GM12878 (cell line): ENCODE results near the gene ADAMTS7. TPM values are rescaled to one million over a fixed set of nuclear protein-coding genes. Genes with fewer than 3 reads are reported as not detected.

ENCODE experiments used
- ATAC-seq: fragments of 200-7000 bp; cut with Tn5 transposase; 3 replicates; pipeline ENCODE4 v1.9.1; 2020; ENCODE audit warnings: mild to moderate bottlenecking, moderate library complexity
- BruUV-seq: library from RNA; stranded (reverse); fragments of 400-500 nt; replicated peaks from 2 replicates; lab custom pipeline; 2021; lab: Mats Ljungman, UMichigan
- CTCF ChIA-PET: fragments of 300-600 bp; sonication (Branson Sonifier 250); formaldehyde crosslinking; extraction: SDS; loops from one replicate; lab custom pipeline; 2021; ENCODE audit warnings: inconsistent platforms; lab: Yijun Ruan, JAX
- POLR2A ChIA-PET: fragments of 350-600 bp; formaldehyde crosslinking; extraction: SDS; loops from one replicate; lab custom pipeline; 2021; ENCODE audit warnings: inconsistent platforms; lab: Charles Lee
- RAD21 ChIA-PET: fragments of 300-600 bp; sonication (Branson Sonifier 250); formaldehyde crosslinking; loops from one replicate; lab custom pipeline; 2023; ENCODE audit warnings: antibody characterized with exemption; ENCODE audit not compliant: unreplicated experiment; lab: Charles Lee
- SMC1A ChIA-PET: fragments of 300-600 bp; sonication (Branson Sonifier 250); formaldehyde crosslinking; loops from one replicate; lab custom pipeline; 2023; ENCODE audit not compliant: unreplicated experiment, uncharacterized antibody; lab: Charles Lee
- DNase-seq: peaks from one replicate; pipeline ENCODE4 v3.0.0-alpha.2; 2011; ENCODE audit warnings: low read depth, low spot score
- FAIRE-seq: peaks from 3 replicates; lab custom pipeline; 2011; peaks lifted over from hg19 to GRCh38; lab: Jason Lieb, UNC
- H2AFZ ChIP-seq: 2 replicates; pipeline ENCODE4 v1.6.0; 2011; ENCODE audit warnings: low read depth, low read length, control low read depth; ENCODE audit not compliant: control insufficient read depth
- H3K27ac ChIP-seq: 2 replicates; pipeline ENCODE4 v1.5.1; 2011; ENCODE audit warnings: control low read depth; ENCODE audit not compliant: control insufficient read depth, insufficient read depth
- H3K27me3 ChIP-seq, 2 experiments: replicated peaks in 1 of 2; 2 replicates each; pipeline versions ENCODE4 v1.6.0 to v1.6.1; 2011; ENCODE audit warnings: low read length in 1 of 2; ENCODE audit not compliant: control insufficient read depth in 2 of 2, insufficient read depth in 2 of 2
- H3K36me3 ChIP-seq, 2 experiments: 2 replicates each; pipeline ENCODE4 v1.5.1; 2011; ENCODE audit warnings: low read length in 1 of 2; ENCODE audit not compliant: control insufficient read depth in 2 of 2, insufficient read depth in 2 of 2
- H3K4me1 ChIP-seq: 2 replicates; pipeline ENCODE4 v1.6.1; 2011; ENCODE audit warnings: mild to moderate bottlenecking, low read length, moderate library complexity, mixed read lengths; ENCODE audit not compliant: control insufficient read depth, insufficient read depth
- H3K4me2 ChIP-seq: 2 replicates; pipeline ENCODE4 v1.6.0; 2011; ENCODE audit warnings: control low read depth; ENCODE audit not compliant: control insufficient read depth, insufficient read depth
- H3K4me3 ChIP-seq: fragments of 200-600 bp; sonication (generic); 2 replicates; pipeline ENCODE4 v1.5.1; 2016
- H3K79me2 ChIP-seq: 2 replicates; pipeline ENCODE4 v1.6.0; 2011; ENCODE audit warnings: low read length; ENCODE audit not compliant: control insufficient read depth, insufficient read depth
- H3K9ac ChIP-seq: 2 replicates; pipeline ENCODE4 v1.8.0; 2011; ENCODE audit warnings: low read length, control low read depth, mixed read lengths; ENCODE audit not compliant: control insufficient read depth, insufficient read depth
- H3K9me3 ChIP-seq: replicated peaks from 3 replicates; pipeline ENCODE4 v1.5.1; 2011; ENCODE audit warnings: mild to moderate bottlenecking, low read length; ENCODE audit not compliant: control insufficient read depth, insufficient read depth
- H4K20me1 ChIP-seq: 2 replicates; pipeline ENCODE4 v1.6.0; 2011; ENCODE audit not compliant: control insufficient read depth, insufficient read depth
- BMI1 ChIP-seq: fragments of 450-650 bp; IDR thresholded peaks from 2 replicates; pipeline ENCODE4 v1.6.1; 2016; ENCODE audit warnings: mild to moderate bottlenecking, moderate library complexity, borderline replicate concordance
- CEBPZ ChIP-seq: fragments of 150-350 bp; IDR thresholded peaks from 2 replicates; pipeline ENCODE4 v1.6.1; 2016; ENCODE audit warnings: low read depth, low read length
- KAT2A ChIP-seq: conservative IDR thresholded peaks from 2 replicates; pipeline ENCODE4 v1.6.1; 2011; ENCODE audit warnings: low read depth, low read length; ENCODE audit not compliant: control insufficient read depth
- TAF1 ChIP-seq: IDR thresholded peaks from 2 replicates; pipeline ENCODE4 v1.6.1; 2011; ENCODE audit warnings: mild to moderate bottlenecking, low read depth, low read length, borderline replicate concordance
- TCF7 ChIP-seq: IDR thresholded peaks from 2 replicates; pipeline ENCODE4 v1.6.1; 2014; ENCODE audit warnings: antibody characterized with exemption, borderline replicate concordance
- WGBS: methylation state at CpG from one replicate; pipeline ENCODE4 v1.1.6; 2016; ENCODE audit warnings: low lambda C conversion rate; ENCODE audit not compliant: insufficient replicate concordance, insufficient coverage; ENCODE audit errors: missing lambda C conversion rate; 5-methylcytosine and 5-hydroxymethylcytosine counted together
- in situ Hi-C: fragments of 300-500 bp; cut with MboI; formaldehyde crosslinking; loops from 9 replicates; pipeline ENCODE4 v1.14.3; 2018; ENCODE audit warnings: mixed read lengths
- intact Hi-C: fragments of 100-400 bp; cut with micrococcal nuclease; formaldehyde crosslinking; loops from one replicate; pipeline ENCODE4 v1.14.2; 2022; ENCODE audit not compliant: unreplicated experiment
- polyA plus RNA-seq, 11 experiments: library from polyadenylated mRNA; depleted of rRNA in 4 of 11; unstranded in 6 of 11; stranded (reverse) in 5 of 11; fragments of >200 nt; fragmentation: Nextera tagmentation in 4 of 11; fragmentation: Illumina TruSeq in 1 of 11; extraction: Ambion mirVana in 4 of 11; extraction: Trizol in 1 of 11; gene quantifications; 1 replicate in 1 of 11; 2 replicates in 10 of 11; pipeline versions ENCODE4 v1.2.1 to v1.2.3, GENCODE V29; 2011 to 2016; ENCODE audit warnings: inconsistent platforms in 2 of 11, missing spikeins in 2 of 11, low read depth in 1 of 11
- total RNA-seq, 4 experiments: library from RNA; depleted of rRNA in 3 of 4; stranded (reverse); fragments of >200 nt in 3 of 4; fragmentation: Illumina TruSeq in 1 of 4; extraction: Trizol in 1 of 4; gene quantifications; 2 replicates each; pipeline versions ENCODE4 v1.2.1 to v1.2.3, GENCODE V29; 2013 to 2021

Gene ADAMTS7
- total and polyA plus RNA-seq, 10 of the 15 experiments (the other 5 are each of a cell fraction or from before 2014, with no cell fraction given), result 0.03 to 0.28 (median 0.06) TPM; not detected in 6

GRCh38 chr15:78837131-78837530 is 25.9 kb upstream of the ADAMTS7 start:
- no peak for FAIRE-seq
- Histone ChIP-seq H3K4me3 (no peak overlapping the region), H4K20me1 (no peaks in the 10 kb centered on the region), H3K36me3 (no peaks in the 10 kb centered on the region), H3K4me2 (no peak overlapping the region), H3K79me2 (no peaks in the 10 kb centered on the region), H3K9me3 (no peaks in the 10 kb centered on the region), H3K9ac (no peak overlapping the region), H3K27ac (no peak overlapping the region), H3K4me1 (peaks cover 23% of the 10 kb centered on the region), H3K27me3 (no peaks in the 10 kb centered on the region), H2AFZ (no peak overlapping the region)
- ChIA-PET POLR2A (interaction anchor here (0.6 kb wide), 1 partner anchor 11 kb away, joined by 3 read pairs; no protein-coding TSS in a partner anchor), RAD21 (interaction anchor here (1.0 kb wide), 1 partner anchor 36 kb away, joined by 3 read pairs; the partner anchor contains the start of gene MORF4L1), SMC1A (no interaction called here), CTCF (interaction anchor here (1.4 kb wide), 1 partner anchor 347 kb away, joined by 4 read pairs; no protein-coding TSS in a partner anchor)
- in situ Hi-C loops, result no loop called here
- no TSS peak for BruUV-seq
- no peak for DNase-seq
- no peak for ATAC-seq
- WGBS, result 100% methylated on average over 2 of the region's 2 CpGs
- intact Hi-C loops, result no loop called here
- TF ChIP-seq TCF7, result no peak

- H3K4me3 ChIP-seq, result no peak overlapping the region
- no peaks in the 10 kb centered on the region; a peak in 1 of 4 replicates for H3K27me3 ChIP-seq
- no peaks in the 10 kb centered on the region for H3K79me2 ChIP-seq
- ChIA-PET CTCF (interaction anchor here (0.6 to 1.4 kb wide), 5 partner anchors 17 to 348 kb away, joined by 3 to 4 read pairs (median 3); no protein-coding TSS in a partner anchor), RAD21 (no interaction called here), SMC1A (interaction anchor here (0.8 kb wide), 1 partner anchor 15 kb away, joined by 3 read pairs; no protein-coding TSS in a partner anchor), POLR2A (interaction anchor here (0.6 kb wide), 1 partner anchor 10 kb away, joined by 3 read pairs; no protein-coding TSS in a partner anchor)
- H3K27ac ChIP-seq, result no peak overlapping the region
- DNase-seq (no peak), FAIRE-seq (no peak), ATAC-seq (no peak)
- WGBS, result 100% methylated on average over 1 of the region's 1 CpG
- H3K36me3 ChIP-seq, result no peaks in the 10 kb centered on the region
- peaks cover 15% of the 10 kb centered on the region for H3K4me1 ChIP-seq
- H3K4me2 ChIP-seq, result no peak overlapping the region
- TF ChIP-seq TAF1 (no peak), CEBPZ (no peak), KAT2A (no peak), BMI1 (no peak)
- H4K20me1 ChIP-seq, result no peaks in the 10 kb centered on the region
- no peaks in the 10 kb centered on the region for H3K9me3 ChIP-seq
- H3K9ac ChIP-seq, result no peak overlapping the region
- H2AFZ ChIP-seq, result no peak overlapping the region
- BruUV-seq, result no TSS peak
- intact Hi-C loops (no loop called here), in situ Hi-C loops (no loop called here)
Measured at GRCh38 chr15:78836333-78836732, 25.1 kb upstream of the ADAMTS7 start.
